Vagina (tissue), 2 donors: Measurements from ENCODE around the gene APBB2.
"Not testable (repeated sequence)": the region's sequence is repeated elsewhere in the genome, so short reads cannot be mapped to it uniquely, and the experiment has no call there.

ENCODE experiments used
- CTCF ChIP-seq, 3 experiments: fragments of 450-650 bp in 2 of 3; fragments of 200-600 bp in 1 of 3; sonication (generic) in 1 of 3; IDR thresholded peaks; one replicate each; pipeline ENCODE4 v1.5.1; 2017 to 2019; ENCODE audit warnings: antibody characterized with exemption in 3 of 3, mild to moderate bottlenecking in 2 of 3, moderate library complexity in 2 of 3
- POLR2A ChIP-seq, 2 donors: fragments of 450-650 bp; IDR thresholded peaks; one replicate each; pipeline ENCODE4 v1.6.1; 2017; ENCODE audit warnings: antibody characterized with exemption in 2 of 2, mild to moderate bottlenecking in 2 of 2, moderate library complexity in 2 of 2
- POLR2AphosphoS5 ChIP-seq, 2 donors: sonication (generic); formaldehyde crosslinking; IDR thresholded peaks; one replicate each; pipeline ENCODE4 v1.9.0; 2017; ENCODE audit warnings: antibody characterized with exemption in 2 of 2, mild to moderate bottlenecking in 2 of 2, low read depth in 1 of 2; ENCODE audit not compliant: insufficient read depth in 1 of 2

GRCh38 chr4:40994321-40994720 is 220.0 kb downstream of the APBB2 start:
- not testable (repeated sequence) for TF ChIP-seq POLR2A (IDR thresholded peaks at IDR 0.05); POLR2AphosphoS5 (IDR thresholded peaks at IDR 0.05; ENCODE audit: insufficient read depth in 1 of 2, low read depth in 1 of 2); CTCF (IDR thresholded peaks at IDR 0.05)
